Tibial nerve (tissue), 4 donors: ENCODE results near the gene ZDHHC20.

ENCODE experiments used
- EP300 ChIP-seq, 2 donors: sonication (generic); formaldehyde crosslinking; IDR thresholded peaks; one replicate each; pipeline ENCODE4 v1.6.1; 2017; ENCODE audit warnings: antibody characterized with exemption in 2 of 2, mild to moderate bottlenecking in 1 of 2
- POLR2A ChIP-seq, 2 donors: fragments of 450-650 bp; IDR thresholded peaks; one replicate each; pipeline ENCODE4 v1.6.1; 2017; ENCODE audit warnings: antibody characterized with exemption in 2 of 2, mild to moderate bottlenecking in 2 of 2, moderate library complexity in 2 of 2
- TF ChIP-seq, protein P1 (sequence below), 5 experiments: fragments of 200-600 bp in 3 of 5; fragments of 450-650 bp in 2 of 5; sonication (generic) in 3 of 5; IDR thresholded peaks; one replicate each; pipeline ENCODE4 v1.5.1; 2016 to 2019; ENCODE audit warnings: antibody characterized with exemption in 5 of 5, mild to moderate bottlenecking in 3 of 5, moderate library complexity in 2 of 5

- TF ChIP-seq, protein P1, sequence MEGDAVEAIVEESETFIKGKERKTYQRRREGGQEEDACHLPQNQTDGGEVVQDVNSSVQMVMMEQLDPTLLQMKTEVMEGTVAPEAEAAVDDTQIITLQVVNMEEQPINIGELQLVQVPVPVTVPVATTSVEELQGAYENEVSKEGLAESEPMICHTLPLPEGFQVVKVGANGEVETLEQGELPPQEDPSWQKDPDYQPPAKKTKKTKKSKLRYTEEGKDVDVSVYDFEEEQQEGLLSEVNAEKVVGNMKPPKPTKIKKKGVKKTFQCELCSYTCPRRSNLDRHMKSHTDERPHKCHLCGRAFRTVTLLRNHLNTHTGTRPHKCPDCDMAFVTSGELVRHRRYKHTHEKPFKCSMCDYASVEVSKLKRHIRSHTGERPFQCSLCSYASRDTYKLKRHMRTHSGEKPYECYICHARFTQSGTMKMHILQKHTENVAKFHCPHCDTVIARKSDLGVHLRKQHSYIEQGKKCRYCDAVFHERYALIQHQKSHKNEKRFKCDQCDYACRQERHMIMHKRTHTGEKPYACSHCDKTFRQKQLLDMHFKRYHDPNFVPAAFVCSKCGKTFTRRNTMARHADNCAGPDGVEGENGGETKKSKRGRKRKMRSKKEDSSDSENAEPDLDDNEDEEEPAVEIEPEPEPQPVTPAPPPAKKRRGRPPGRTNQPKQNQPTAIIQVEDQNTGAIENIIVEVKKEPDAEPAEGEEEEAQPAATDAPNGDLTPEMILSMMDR (IDR thresholded peaks at IDR 0.05), result no peak
- no peak for TF ChIP-seq EP300 (IDR thresholded peaks at IDR 0.05)
- no peak for TF ChIP-seq POLR2A (IDR thresholded peaks at IDR 0.05)
Measured at GRCh38 chr13:21328836-21329477, 130.1 kb downstream of the ZDHHC20 start.
